Trophoblast cell (in vitro differentiated cells and primary cell): ENCODE results near the gene TMPRSS12.
A peak's percentile ranks its signal among the peaks of the same experiment; 100 is the strongest.
"Not testable (repeated sequence)": the region's sequence is repeated elsewhere in the genome, so short reads cannot be mapped to it uniquely, and the experiment has no call there.

Experiments
- DNase-seq, 2 donors: peaks; one replicate each; pipeline ENCODE4 v3.0.0-alpha.2; 2016
- H2AFZ ChIP-seq: 2 replicates; pipeline ENCODE4 v1.6.1; 2013; ENCODE audit warnings: low read length, moderate library complexity, mild to moderate bottlenecking; ENCODE audit not compliant: insufficient read depth, poor library complexity
- H2AK5ac ChIP-seq: 2 replicates; pipeline ENCODE4 v1.6.1; 2013; ENCODE audit warnings: mild to moderate bottlenecking, low read length
- H2BK120ac ChIP-seq: 2 replicates; pipeline ENCODE4 v1.6.1; 2013; ENCODE audit warnings: low read length, mild to moderate bottlenecking, moderate library complexity; ENCODE audit not compliant: insufficient read depth, poor library complexity
- H2BK12ac ChIP-seq: 2 replicates; pipeline ENCODE4 v1.6.1; 2013; ENCODE audit warnings: mild to moderate bottlenecking, low read length, moderate library complexity
- H2BK5ac ChIP-seq: 2 replicates; pipeline ENCODE4 v1.6.1; 2013; ENCODE audit warnings: low read length, low read depth, moderate library complexity, mild to moderate bottlenecking; ENCODE audit not compliant: poor library complexity
- H3K14ac ChIP-seq: 2 replicates; pipeline ENCODE4 v1.6.1; 2013; ENCODE audit warnings: mild to moderate bottlenecking, low read length
- H3K18ac ChIP-seq: 2 replicates; pipeline ENCODE4 v1.6.1; 2013; ENCODE audit warnings: mild to moderate bottlenecking, low read length
- H3K23ac ChIP-seq: 2 replicates; pipeline ENCODE4 v1.6.1; 2013; ENCODE audit warnings: low read length
- H3K27ac ChIP-seq: 2 replicates; pipeline ENCODE4 v1.5.1; 2013; ENCODE audit warnings: low read depth, mild to moderate bottlenecking, inconsistent platforms, low read length, moderate library complexity
- H3K27me3 ChIP-seq: 2 replicates; pipeline ENCODE4 v1.6.1; 2013; ENCODE audit warnings: inconsistent platforms, mild to moderate bottlenecking, low read length, moderate library complexity; ENCODE audit not compliant: insufficient read depth
- H3K36me3 ChIP-seq, 2 experiments: 1 replicate in 1 of 2; 2 replicates in 1 of 2; pipeline ENCODE4 v1.6.1; 2013; ENCODE audit warnings: low read length in 2 of 2, mild to moderate bottlenecking in 2 of 2, moderate library complexity in 1 of 2; ENCODE audit not compliant: insufficient read depth in 2 of 2, control insufficient read depth in 1 of 2
- H3K4ac ChIP-seq: 2 replicates; pipeline ENCODE4 v1.6.1; 2013; ENCODE audit warnings: low read depth, mild to moderate bottlenecking, low read length, moderate library complexity
- H3K4me1 ChIP-seq, 2 experiments: 1 replicate in 1 of 2; 2 replicates in 1 of 2; pipeline ENCODE4 v1.6.1; 2013; ENCODE audit warnings: low read length in 2 of 2, mild to moderate bottlenecking in 2 of 2, moderate library complexity in 1 of 2; ENCODE audit not compliant: insufficient read depth in 2 of 2, control insufficient read depth in 1 of 2
- H3K4me2 ChIP-seq: 2 replicates; pipeline ENCODE4 v1.6.1; 2013; ENCODE audit warnings: inconsistent platforms, mild to moderate bottlenecking, low read length, moderate library complexity
- H3K4me3 ChIP-seq: 2 replicates; pipeline ENCODE4 v1.5.1; 2013; ENCODE audit warnings: mild to moderate bottlenecking, low read depth, low read length, inconsistent platforms
- H3K79me1 ChIP-seq: one replicate; pipeline ENCODE4 v1.6.1; 2013; ENCODE audit warnings: low read length
- H3K79me2 ChIP-seq: 2 replicates; pipeline ENCODE4 v1.6.1; 2013; ENCODE audit warnings: low read length, mild to moderate bottlenecking; ENCODE audit not compliant: control insufficient read depth, insufficient read depth, poor library complexity
- H3K9ac ChIP-seq: 2 replicates; pipeline ENCODE4 v1.6.1; 2013; ENCODE audit warnings: mild to moderate bottlenecking, low read length
- H3K9me3 ChIP-seq: 2 replicates; pipeline ENCODE4 v1.6.1; 2013; ENCODE audit warnings: low read depth, mild to moderate bottlenecking, control low read depth, inconsistent platforms, low read length; ENCODE audit not compliant: insufficient read depth
- H4K12ac ChIP-seq: 2 replicates; pipeline ENCODE4 v1.6.1; 2013; ENCODE audit warnings: low read depth, mild to moderate bottlenecking, low read length, moderate library complexity
- H4K8ac ChIP-seq: 2 replicates; pipeline ENCODE4 v1.6.1; 2013; ENCODE audit warnings: low read depth, mild to moderate bottlenecking, low read length, moderate library complexity
- H4K91ac ChIP-seq: one replicate; pipeline ENCODE4 v1.6.1; 2013; ENCODE audit warnings: low read depth, mild to moderate bottlenecking, low read length, moderate library complexity
- WGBS: extraction: QIAGEN DNeasy Blood & Tissue Kit; methylation state at CpG from one replicate; pipeline ENCODE4 v1.1.7; 2013; ENCODE audit warnings: missing lambda C conversion rate; ENCODE audit not compliant: insufficient read length, insufficient coverage; ENCODE audit errors: extremely low coverage; 5-methylcytosine and 5-hydroxymethylcytosine counted together

The TMPRSS12 gene

GRCh38 chr12:50925342-50925651, 82.6 kb downstream of the TMPRSS12 start:
- peaks cover 14% of the 10 kb centered on the region for H3K79me2 ChIP-seq
- H3K4me1 ChIP-seq: peaks cover 28 to 29% of the 10 kb centered on the region in 2 experiments
- H3K27ac ChIP-seq: peak overlapping the region; percentile 92
- peak overlapping the region; percentile 69 for H2AK5ac ChIP-seq
- H3K23ac ChIP-seq: no peak overlapping the region
- H3K9ac ChIP-seq: no peak overlapping the region
- DNase-seq: no peak
- H3K36me3 ChIP-seq: peaks cover 0 to 1% of the 10 kb centered on the region in 2 experiments
- H3K4ac ChIP-seq: peak overlapping the region; percentile 94
- peak overlapping the region; percentile 47 for H3K4me2 ChIP-seq
- peak overlapping the region; percentile 47 for H3K4me3 ChIP-seq
- H3K14ac ChIP-seq: peak overlapping the region; percentile 93
- peak overlapping the region; percentile 85 for H2BK120ac ChIP-seq
- H2AFZ ChIP-seq: no peak overlapping the region
- H4K8ac ChIP-seq: peak overlapping the region; percentile 76
- peak overlapping the region; percentile 79 for H4K91ac ChIP-seq
- peak overlapping the region; percentile 86 for H4K12ac ChIP-seq
- H2BK12ac ChIP-seq: peak overlapping the region; percentile 91
- H3K27me3 ChIP-seq: no peaks in the 10 kb centered on the region
- H3K79me1 ChIP-seq: peaks cover 37% of the 10 kb centered on the region
- H3K9me3 ChIP-seq: no peaks in the 10 kb centered on the region
- peak overlapping the region; percentile 75 for H2BK5ac ChIP-seq
- no CpG with 5 or more reads among the region's 7 CpGs for WGBS
- peak overlapping the region; percentile 93 for H3K18ac ChIP-seq

- Histone ChIP-seq H3K4ac (no peak overlapping the region), H3K4me3 (no peak overlapping the region), H2BK12ac (no peak overlapping the region), H2AFZ (no peak overlapping the region), H4K8ac (no peak overlapping the region), H3K23ac (no peak overlapping the region), H3K14ac (no peak overlapping the region), H3K18ac (no peak overlapping the region), H2AK5ac (no peak overlapping the region), H4K91ac (no peak overlapping the region), H3K79me1 (peaks cover 37% of the 10 kb centered on the region), H4K12ac (no peak overlapping the region), H3K36me3 (peaks cover 0 to 1% of the 10 kb centered on the region in 2 experiments), H3K9ac (no peak overlapping the region), H3K4me2 (peak overlapping the region; percentile 27), H2BK5ac (peak overlapping the region; percentile 21), H3K9me3 (no peaks in the 10 kb centered on the region), H3K4me1 (peaks cover 29 to 32% of the 10 kb centered on the region in 2 experiments), H2BK120ac (no peak overlapping the region), H3K27me3 (no peaks in the 10 kb centered on the region), H3K79me2 (peaks cover 14% of the 10 kb centered on the region), H3K27ac (no peak overlapping the region)
- no CpG with 5 or more reads among the region's 1 CpG for WGBS
- no peak for DNase-seq
Measured at GRCh38 chr12:50925920-50926319, 83.2 kb downstream of the TMPRSS12 start.

- Histone ChIP-seq H2AFZ (no peak overlapping the region), H4K91ac (no peak overlapping the region), H3K4me2 (peak overlapping the region; percentile 43), H2AK5ac (no peak overlapping the region), H3K79me2 (peaks cover 14% of the 10 kb centered on the region), H3K4me3 (no peak overlapping the region), H3K4ac (peak overlapping the region; percentile 29), H3K27me3 (no peaks in the 10 kb centered on the region), H2BK120ac (no peak overlapping the region), H3K23ac (no peak overlapping the region), H3K14ac (no peak overlapping the region), H3K4me1 (peaks cover 29 to 32% of the 10 kb centered on the region in 2 experiments), H2BK5ac (no peak overlapping the region), H4K12ac (no peak overlapping the region), H3K18ac (no peak overlapping the region), H4K8ac (no peak overlapping the region), H3K36me3 (peaks cover 0 to 1% of the 10 kb centered on the region in 2 experiments), H3K79me1 (peaks cover 37% of the 10 kb centered on the region), H3K27ac (no peak overlapping the region), H3K9ac (no peak overlapping the region), H2BK12ac (no peak overlapping the region), H3K9me3 (no peaks in the 10 kb centered on the region)
- whole genome bisulfite sequencing: no CpG with 5 or more reads among the region's 1 CpG
- no peak for DNase-seq
Measured at GRCh38 chr12:50926415-50926814, 83.7 kb downstream of the TMPRSS12 start.

GRCh38 chr12:50926932-50927331, 84.2 kb downstream of the TMPRSS12 start:
- not testable (repeated sequence) for H3K14ac ChIP-seq, H3K9ac ChIP-seq, H4K12ac ChIP-seq, H3K9me3 ChIP-seq, H3K36me3 ChIP-seq, H3K23ac ChIP-seq, H2AK5ac ChIP-seq, H2BK5ac ChIP-seq, DNase-seq, H3K27me3 ChIP-seq, H3K18ac ChIP-seq, H3K4me3 ChIP-seq, H3K27ac ChIP-seq, H2BK120ac ChIP-seq
- H3K79me1 ChIP-seq: peaks cover 37% of the 10 kb centered on the region
- H3K4ac ChIP-seq: peak overlapping the region; percentile 78
- H3K4me1 ChIP-seq: peaks cover 29 to 32% of the 10 kb centered on the region in 2 experiments
- peak overlapping the region; percentile 62 for H4K91ac ChIP-seq
- peaks cover 14% of the 10 kb centered on the region for H3K79me2 ChIP-seq
- peak overlapping the region; percentile 72 for H4K8ac ChIP-seq
- no CpG with 5 or more reads among the region's 3 CpGs for WGBS
- H2BK12ac ChIP-seq: peak overlapping the region; percentile 73
- peak overlapping the region; percentile 48 for H3K4me2 ChIP-seq
- peak overlapping the region; percentile 54 for H2AFZ ChIP-seq
